Activated CD4-positive, alpha-beta T cell treated with anti-CD3 and anti-CD28 coated beads, Interleukin-2, amount 50 U/mL, for 24 hours (primary cell): ENCODE results near the gene GNPTAB.
"Not testable (repeated sequence)": the region's sequence is repeated elsewhere in the genome, so short reads cannot be mapped to it uniquely, and the experiment has no call there.

ENCODE experiments used
- DNase-seq, 2 donors: peaks; one replicate each; pipeline ENCODE4 v3.0.0-alpha.2; 2020; ENCODE audit warnings: low read depth in 1 of 2, low spot score in 1 of 2

The GNPTAB gene

DNA sequence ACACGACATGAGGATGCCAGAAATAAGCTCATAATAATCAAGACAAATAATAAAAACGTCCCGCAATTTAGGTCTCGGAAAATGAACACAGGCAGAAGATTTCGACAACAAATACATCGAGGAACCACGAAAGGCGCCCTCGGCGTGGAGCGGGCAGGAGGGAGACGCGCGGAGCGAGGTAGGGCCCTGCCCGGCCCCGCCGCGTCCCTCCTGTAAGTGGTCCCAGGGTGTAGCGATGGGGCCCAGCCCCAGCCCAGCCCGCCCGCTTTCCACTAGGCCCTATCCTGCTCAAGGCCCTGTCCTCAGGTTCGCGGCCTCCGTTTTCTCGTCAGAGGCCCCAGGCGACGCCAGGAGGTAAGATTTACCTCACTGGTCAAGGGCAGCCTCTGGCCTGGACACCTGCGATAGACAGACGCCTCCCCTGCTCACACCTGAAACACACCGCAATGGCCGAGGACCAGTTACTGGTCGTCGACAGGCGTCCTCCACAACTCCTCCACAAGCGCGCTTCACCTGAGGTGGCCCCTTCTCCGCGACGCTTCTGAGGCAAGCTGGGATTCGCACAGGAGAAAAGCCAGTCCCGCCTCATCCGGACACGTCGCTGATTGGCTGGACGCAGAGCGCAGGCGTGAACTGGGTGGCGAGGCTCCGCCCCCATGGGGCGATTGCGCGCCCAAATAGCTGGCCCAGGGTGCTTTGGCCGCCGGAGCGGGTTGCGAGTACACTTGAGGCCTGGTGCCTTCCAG lies 91.7 kb downstream of the GNPTAB start, which contains the start of gene SYCP3:
SYCP3 (minus strand) TSS at position 543 of the 746 bp plus-strand sequence. CDS start 1,527 bp downstream, outside the sequence.
- no peak for DNase-seq

DNA sequence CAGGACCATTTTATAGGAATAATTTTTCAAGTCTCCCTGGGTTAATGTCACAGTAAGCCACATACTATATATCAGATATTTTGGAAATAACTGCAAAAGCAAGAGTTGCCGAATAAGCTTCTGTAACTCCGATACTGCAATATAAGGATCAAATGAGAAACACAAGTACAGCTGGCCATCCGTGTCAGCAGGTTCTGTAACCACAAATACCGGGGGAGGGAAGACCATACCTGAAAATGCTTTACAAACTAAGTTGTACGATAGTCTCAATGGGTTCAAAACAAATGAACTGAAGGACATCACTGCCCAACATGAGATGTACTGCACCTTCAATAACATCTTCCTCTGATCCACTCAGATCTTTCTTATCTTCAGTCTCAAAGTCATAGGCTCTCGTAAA lies 93.3 kb downstream of the GNPTAB start:
- DNase-seq, result no peak

DNA sequence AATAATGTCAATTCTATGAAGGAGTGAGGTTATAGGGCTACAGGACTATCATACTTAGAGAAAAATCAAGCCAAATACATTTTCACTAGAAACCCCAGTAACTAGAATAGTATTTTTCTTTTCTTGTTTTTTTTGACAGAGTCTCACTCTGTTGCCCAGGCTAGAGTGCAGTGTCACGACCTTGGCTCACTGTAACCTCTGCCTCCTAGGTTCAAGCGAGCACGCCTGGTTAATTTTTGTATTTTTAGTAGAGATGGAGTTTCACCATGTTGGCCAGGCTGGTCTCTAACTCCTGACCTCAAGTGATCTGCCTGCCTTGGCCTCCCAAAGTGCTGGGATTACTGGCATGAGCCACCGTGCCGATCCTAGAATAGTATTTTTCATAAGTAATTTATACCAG lies 96.3 kb downstream of the GNPTAB start:
- not testable (repeated sequence) for DNase-seq

GRCh38 chr12:101733166-101733565 lies 97.6 kb downstream of the GNPTAB start:
- DNase-seq, result no peak

DNA sequence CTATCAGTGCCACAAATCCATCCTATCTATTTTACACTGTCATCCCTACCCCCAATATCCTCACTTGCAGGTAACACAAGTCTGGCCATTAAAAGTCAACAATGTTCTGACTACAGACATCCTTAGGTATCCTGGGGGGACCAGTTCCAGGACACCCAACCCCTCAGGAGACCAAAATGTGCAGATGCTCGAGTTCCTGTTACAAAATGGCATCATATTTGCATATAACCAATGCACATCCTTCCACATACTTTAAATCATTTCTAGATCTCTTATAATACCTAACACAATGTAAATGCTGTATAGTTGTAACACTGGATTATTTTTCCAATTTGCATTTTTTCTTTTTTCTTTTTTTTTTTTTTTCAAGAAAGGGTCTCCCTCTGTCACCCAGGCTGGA lies 98.4 kb downstream of the GNPTAB start:
- DNase-seq, result no peak

GRCh38 chr12:101729842-101730241 lies 100.9 kb downstream of the GNPTAB start:
- DNase-seq, result no peak

DNA sequence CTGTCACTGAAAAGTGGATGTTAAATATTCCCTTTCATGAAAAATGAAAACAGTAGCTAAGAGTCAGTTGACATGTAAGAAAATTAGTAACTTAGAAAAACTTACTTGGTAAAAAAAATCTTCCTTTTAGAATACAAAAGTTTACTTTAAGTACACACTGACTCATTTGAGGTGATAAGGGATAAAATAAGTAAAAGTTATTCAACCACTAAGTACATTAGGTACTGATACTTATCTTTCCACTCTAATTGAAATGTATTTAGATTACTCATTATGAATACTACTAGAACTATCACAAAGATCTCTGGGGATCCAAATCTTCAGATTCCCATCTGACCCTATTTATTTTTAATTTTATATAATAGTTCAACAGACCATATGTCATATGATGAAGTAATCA lies 103.7 kb downstream of the GNPTAB start:
- DNase-seq, result no peak

- no peak for DNase-seq
Observed at GRCh38 chr12:101722392-101722791, 108.4 kb downstream of the GNPTAB start.

DNA sequence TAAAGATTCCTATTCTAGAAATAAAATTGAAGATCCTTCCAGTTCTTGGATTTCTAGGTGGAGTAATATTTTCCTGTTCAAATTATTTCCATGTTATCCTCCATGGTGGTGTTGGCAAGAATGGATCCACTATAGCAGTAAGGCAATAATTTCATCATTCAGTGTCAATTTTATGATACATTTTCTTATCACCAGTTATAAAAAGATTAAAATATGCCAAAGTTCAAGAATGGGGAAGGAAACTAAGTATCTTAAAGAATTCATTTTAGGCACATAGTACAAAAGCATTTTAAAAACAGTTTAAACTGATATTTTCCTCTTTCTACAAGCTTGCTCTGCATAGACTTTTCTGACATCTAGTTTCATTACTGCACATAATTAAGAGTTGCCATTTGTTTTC lies 110.6 kb downstream of the GNPTAB start:
- DNase-seq, result no peak

GRCh38 chr12:101719566-101719965 lies 111.2 kb downstream of the GNPTAB start:
- DNase-seq, result no peak

- no peak for DNase-seq
Observed at GRCh38 chr12:101714877-101715444, 115.8 kb downstream of the GNPTAB start.

- DNase-seq, result no peak
Observed at GRCh38 chr12:101713930-101714329, 116.8 kb downstream of the GNPTAB start.

GRCh38 chr12:101713059-101713682 lies 117.6 kb downstream of the GNPTAB start:
- no peak for DNase-seq

DNA sequence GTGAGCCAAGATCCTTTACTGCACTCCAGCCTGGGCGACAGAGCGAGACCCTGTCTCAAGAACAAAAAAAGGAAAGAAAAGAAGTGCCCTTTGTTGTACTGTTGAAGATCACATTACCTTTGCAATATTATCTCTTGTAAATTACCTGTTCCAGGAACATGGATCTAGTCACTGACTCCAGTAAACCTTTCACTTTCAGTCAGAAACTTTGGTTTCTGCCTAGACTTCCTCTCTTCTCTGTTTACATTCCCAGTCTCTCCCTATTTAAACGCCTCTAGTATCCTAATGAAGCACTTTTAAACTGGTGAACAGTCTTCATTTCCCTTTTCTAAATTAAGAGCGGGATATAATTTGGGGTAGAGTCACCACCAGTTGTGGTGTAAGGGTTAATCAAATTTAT lies 120.5 kb downstream of the GNPTAB start:
- DNase-seq, result no peak

DNA sequence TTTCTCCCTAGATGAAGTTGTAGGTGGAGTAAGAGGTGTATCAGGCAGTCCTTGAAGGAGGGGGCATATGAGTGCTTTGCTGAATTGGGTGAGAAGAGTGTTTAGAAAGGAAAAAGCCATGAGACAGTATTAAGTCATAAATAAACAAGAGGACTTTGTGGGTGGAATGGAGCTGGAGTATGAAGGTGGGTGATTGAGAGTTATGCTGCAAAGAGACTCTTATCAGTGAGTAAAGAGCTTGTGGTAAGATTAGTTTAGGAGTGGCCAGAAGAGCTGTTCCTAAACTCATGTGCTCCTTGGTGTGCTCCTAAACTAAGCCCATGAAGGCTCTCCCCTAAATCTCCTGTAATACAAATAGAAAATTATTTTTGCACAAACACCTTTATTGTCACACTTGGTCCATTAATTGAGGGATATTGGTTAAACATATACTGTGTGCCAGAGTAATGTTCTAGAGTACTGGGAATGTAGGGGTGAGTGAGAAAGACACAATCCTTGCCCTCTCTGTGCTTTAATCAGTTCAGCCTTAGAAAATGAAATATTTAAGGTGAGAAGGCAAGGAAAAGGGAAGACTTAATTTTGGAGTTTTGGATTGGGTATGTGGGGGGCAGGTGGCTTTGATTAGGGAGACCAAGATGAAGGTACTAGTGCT lies 123.5 kb downstream of the GNPTAB start:
- DNase-seq, result no peak

DNA sequence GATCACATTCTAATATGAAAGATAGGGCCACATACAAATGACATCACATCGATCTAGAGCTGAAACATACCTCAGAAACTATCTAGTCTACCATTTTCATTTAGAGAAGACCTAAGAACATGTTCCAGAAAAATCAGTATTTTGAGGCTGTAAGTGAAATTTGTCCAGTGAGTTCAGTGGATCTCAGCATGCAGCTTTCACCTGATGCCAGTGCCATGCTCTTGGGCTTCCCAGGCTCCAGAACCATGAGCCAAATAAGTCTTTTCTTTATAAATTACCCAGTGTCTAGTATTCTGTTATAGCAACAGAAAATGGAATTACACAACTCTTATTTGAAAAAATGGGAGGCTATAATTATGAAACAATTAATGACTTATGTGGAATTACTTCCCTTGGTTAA lies 124.4 kb downstream of the GNPTAB start:
- DNase-seq, result no peak

GRCh38 chr12:101703487-101703886 lies 127.3 kb downstream of the GNPTAB start:
- DNase-seq, result no peak

GRCh38 chr12:101700299-101700820 lies 130.4 kb downstream of the GNPTAB start:
- no peak for DNase-seq

DNA sequence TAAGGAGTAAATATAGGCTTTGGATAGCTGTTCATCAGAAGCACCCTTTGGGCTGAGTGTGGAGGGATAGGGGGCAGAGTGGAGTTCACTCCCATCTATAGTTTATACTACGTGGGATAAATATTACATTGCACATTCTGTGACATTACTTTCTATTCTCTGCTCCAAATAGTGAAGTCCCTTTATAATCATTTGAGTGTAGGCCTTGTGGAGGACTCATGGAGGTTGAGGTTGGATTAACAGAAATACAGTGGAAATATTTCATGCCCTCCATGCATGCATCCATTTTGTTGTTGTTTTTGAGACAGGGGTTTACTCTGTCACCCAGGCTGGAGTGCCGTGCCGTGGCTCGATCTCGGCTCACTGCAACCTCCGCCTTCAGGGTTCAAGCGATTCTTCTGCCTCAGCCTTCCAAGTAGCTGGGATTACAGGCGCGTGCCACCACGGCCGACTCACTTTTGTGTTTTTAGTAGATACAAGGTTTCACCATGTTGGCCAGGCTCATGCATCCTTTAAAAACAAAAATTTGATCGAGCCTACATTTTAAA lies 131.9 kb downstream of the GNPTAB start:
- DNase-seq, result no peak

- no peak for DNase-seq
Observed at GRCh38 chr12:101697930-101698799, 132.6 kb downstream of the GNPTAB start.
